HG03439 (cell line): ENCODE data around the gene H1-8.

Source experiments
- ATAC-seq: cut with Tn5 transposase; IDR thresholded peaks from one replicate; pipeline ENCODE4 v1.9.1; 2021; ENCODE audit warnings: mild to moderate bottlenecking, moderate library complexity; ENCODE audit not compliant: unreplicated experiment

Gene H1-8

DNA sequence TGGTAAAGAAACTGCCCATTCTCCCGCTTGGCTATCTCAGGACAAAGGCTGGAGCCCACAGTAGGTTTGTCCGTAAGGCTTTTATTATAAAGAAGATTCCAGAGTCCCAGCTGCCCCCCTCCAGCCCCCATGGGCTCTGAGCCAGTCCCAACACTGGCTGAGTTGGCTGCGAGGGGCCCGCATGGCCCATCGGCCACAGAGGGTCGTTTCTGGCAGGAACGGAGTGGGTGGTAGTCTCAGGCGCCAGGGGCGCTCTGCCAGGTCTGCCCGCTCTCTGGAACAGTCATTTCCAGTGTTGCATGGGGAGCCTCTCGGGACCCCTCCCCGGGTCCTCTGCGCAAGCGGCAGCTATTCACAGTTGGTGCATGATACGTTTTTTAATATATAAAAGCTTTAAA, 12.2 kb downstream of the H1-8 start:
- no peak for ATAC-seq

DNA sequence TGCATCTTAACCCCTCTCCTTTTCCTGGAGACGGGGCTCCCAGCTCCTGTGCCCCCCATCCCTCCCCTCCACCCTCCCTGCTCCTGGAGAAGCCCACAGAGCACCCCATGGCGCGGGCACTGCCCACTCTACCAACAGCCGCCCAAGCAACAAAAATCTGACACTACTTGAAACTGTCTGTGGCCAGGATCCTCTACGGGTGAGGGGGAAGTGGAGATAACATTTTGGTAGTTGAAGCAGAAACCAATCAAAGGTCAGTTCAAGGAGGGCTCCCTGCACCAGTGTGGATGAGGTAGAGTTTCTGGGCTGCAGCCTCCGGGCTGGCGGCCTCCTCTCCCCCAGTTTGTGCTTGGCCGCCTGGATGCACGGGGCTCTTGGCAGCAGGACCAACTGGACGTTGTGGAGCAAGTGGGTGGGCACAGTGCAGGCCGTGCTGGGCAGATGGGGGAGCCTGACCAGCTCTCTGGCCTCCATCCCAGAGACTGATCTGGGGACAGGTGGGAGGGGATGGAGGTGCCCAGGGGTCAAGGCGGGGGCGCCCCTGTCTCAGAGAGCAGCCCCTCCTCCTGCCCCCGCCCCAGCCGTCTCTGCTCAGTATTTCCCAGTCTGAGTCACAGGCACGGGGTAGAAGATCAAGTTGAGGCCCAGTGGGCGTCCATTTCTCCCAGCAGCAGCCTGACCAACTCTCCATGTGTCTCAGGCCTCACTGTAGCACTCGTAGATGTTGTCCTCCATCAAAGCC, 12.8 kb downstream of the H1-8 start:
- ATAC-seq, result no peak

DNA sequence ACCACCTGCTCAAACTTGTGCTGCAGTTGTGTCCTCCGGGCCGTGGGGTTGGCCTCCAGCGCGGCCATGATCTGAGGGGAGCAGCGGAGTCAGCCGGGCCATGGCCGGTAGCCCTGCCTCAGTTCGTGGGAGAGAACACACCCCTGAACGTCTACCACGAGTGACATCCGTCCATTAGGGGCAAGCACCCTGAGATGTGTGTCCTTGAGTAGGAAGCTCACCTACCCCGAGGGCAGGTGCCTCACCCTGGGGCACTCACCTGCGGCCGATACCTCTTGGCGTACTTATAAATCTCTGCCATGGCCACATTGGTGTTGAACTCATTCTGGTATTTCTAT, 13.4 kb downstream of the H1-8 start:
- ATAC-seq, result no peak

DNA sequence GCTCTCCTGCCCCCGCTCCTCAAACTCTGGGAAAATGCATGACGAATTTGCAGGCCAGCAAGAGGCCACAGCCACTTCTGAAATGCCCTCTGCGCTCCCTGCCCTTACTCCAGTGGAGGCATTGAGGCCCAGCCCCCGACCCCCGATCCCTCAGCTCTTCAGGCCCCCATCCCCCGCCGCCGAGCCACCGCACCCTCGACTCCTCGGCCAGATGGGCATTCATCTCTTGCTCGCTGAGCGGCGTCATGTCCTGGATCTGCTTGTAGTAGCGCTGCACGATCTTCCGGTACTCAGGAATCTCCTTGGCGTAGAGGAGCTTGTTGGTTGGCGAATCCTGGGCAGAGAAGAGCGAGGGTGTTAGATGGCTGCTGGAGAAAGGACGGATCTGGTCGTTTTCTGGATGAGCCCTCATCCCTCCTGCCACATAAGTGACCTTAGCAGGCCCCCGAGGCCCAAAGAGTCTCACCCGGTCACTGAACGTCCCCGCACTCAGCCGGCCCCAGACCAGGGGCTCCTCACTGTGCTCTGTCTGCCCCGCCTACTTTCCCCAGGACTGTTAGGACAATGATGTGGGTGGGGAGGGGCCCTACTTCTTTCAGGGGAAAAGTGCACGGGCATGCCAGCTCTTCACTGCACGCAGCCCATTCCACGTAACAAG, 14.0 kb downstream of the H1-8 start:
- no peak for ATAC-seq

DNA sequence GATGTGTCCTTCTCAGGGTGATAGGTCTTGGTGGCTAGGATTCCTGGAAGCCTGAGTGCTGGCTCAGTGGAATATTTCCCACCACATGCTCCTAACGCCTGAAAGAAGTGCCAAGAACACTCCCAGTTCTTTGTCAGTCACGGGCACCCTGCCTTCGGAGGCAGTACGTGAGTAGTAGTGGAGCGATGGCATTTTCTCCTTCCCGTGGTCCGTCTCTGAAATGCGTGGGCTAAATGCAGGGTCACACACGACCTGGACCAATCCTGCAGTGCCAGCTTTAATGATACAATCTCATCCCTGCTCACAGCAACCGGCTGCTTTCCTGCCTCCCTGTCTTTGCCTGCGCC, 14.5 kb downstream of the H1-8 start:
- no peak for ATAC-seq

DNA sequence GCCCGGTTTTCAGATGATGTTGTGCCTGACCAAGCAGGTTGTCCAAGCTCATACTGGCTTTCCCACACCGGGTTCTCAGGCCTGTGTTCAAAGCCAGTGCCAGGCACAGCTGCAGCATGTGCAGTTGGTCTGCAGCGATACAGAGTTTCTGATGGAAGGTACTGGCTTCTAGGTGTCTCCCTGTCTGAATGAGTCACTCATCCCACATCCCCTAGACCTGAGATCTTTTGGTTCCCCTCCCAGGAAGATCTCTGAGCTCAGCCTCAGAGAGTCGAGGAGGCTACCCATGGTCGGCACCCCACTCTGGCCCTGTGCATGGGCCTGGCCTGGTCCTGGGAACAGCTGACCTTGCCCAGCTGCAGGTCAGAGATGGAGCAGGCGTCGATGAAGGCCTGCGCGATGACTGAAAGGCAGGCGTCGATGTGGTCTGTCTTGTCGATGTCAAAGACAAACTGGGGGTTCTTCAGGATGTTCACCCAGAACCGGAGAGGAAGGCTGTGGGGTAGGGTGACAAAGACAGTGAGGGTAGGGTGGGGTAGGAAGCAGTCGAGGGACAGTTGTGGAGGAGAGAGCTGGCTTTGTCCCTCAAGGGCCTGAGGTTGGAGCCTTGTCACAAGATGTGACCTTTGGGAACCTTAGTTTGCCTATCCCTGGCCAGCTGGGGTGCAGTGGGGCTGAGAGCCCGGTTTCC, 15.3 kb downstream of the H1-8 start:
- no peak for ATAC-seq

DNA sequence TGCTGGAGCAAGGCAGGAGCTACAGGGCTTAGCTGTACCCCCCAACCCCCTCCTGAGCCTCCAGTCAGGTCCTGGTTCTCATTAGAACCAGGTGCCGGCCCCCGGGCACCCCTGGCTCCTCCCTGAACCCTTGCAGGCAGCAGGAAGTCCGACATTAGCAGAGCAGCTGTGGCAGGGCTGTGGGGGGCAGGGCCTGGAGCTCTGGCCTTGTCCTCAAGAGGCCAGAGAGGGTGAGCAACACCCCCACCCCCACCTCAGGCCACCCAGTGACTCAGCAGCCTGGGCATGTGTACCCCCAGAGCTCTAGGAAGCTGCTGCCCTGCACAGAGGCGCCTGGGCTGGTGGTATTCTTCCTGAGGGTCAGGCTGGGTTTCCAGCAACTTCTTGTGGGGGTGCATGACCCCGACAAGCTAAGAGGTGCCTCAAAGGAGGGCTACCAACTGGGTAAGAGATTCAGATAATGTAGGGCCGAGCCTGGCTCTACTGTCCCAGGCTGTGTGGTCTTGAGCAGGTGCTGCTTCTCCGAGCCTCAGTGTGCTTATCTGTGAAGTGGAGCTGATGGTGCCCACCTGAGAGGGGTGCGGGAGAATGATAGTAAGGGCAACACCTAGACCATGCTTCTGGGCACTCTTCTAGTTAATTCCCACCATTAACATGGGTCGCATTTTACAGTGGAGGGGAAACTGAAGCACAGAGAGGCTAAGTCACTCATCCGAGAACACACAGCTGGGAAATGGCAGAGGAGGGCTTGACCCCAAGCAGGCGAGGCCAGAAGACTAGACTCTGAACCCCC, 16.0 kb downstream of the H1-8 start:
- no peak for ATAC-seq

DNA sequence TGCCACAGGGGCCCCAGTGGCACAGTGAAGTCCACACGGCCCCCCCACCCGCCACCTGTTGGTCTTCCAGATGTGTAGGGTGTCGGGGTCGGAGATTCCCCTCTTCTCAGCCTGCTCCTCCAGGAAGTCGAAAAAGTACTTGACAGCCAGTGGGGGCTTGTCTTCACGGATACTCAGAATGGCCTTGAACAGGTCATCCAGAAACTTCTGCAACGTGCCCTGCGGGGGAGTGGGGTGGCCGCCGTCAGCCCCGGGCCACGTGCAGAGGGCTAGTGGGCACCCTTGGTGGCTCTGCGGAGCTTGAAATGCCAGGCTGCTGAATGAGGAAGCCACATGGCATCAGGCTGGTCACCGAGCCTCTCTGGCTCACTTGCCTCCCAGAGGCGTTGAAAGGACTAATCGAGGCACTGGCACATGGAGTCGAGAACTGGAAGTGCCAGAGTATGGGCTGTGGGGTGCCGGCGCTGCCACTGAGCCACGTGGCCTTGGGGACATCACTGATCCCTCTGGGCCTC, 16.6 kb downstream of the H1-8 start:
- no peak for ATAC-seq

DNA sequence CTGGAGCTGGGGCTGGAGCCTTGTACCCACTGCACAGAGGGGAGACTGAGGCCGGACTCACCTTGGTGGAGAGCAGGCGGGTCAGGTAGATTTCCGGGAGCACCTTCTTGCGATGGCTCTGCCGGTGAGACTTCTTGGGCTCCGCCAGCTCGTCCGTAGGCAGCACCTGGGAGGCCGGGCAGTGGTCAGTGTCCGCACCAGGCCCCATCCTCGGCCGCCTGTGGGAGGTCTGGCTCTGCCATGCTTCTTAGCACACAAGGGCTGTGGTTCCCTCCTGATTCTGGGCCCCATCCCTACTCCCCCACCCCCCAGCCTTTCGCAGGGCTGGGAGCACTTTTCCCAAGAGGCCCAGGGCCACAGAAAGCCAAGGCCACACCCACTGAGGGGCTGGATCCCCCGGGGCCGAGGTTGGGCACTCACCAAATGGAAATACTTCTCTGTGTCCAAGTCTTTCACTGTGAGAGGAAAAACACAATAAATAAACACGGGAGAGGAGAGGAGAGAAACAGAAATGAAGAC, 17.4 kb downstream of the H1-8 start:
- no peak for ATAC-seq

DNA sequence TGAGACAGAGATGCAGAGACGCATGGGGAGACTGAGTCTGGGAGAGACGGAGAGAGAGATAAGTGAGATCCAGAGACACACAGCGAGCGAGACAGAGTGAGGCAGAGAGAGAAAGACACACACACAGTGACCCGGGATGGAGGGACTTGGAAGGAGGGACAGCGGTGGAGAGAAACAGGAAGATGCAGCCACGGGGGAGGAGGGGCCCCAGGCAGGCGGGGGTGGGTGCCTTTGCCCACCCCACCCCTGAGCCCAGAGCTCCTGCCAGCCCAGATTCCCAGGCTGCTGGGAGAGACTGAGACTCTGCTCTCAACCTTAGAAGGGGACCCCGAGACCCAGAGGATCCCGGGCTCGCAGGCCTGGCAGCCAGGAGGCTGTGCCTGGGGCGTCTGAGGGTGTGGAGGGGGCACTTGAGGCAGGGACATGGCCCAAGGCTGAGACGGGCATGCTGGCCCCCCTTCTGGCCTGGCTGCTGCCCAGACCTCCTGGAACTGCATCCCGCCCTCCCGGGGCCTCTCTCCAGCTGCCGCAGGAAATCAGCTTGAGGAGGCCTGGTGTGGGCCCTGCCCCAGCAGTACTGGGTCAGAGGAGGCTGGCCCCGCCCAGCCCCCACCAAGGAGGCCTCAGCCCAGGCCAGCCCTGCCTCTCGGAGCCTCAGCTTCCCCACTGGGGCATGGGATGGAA, 18.1 kb downstream of the H1-8 start:
- no peak for ATAC-seq

DNA sequence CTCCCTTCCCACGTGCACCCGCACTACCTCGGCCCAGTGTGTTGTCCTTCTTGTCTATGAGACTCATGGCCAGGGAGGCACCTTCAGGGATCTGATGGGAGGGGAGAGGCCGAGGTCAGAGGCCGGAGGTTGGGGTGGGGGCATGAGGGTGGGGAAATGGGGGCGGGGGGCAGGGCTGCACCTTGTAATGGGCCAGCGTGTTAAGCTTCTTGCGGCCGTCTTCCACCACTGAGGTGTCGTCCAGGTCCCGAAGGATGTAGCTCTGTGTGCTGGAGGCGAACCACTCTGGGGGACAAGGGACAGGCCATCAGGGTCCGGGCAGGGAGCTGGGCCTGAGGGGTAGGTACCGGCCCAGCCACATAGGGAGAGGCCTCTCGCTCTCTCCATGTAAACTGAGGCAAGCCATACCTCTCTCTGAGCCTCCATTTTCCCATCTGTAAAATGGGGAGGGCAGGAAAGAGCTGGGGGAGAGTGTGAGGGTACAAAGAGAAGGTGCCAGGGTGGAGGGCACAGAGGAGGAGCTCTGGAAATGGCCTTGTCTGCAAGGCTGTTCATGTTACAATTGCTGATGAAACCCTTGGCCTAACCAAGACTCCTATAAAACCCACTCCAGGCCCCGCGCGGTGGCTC, 18.8 kb downstream of the H1-8 start:
- no peak for ATAC-seq

DNA sequence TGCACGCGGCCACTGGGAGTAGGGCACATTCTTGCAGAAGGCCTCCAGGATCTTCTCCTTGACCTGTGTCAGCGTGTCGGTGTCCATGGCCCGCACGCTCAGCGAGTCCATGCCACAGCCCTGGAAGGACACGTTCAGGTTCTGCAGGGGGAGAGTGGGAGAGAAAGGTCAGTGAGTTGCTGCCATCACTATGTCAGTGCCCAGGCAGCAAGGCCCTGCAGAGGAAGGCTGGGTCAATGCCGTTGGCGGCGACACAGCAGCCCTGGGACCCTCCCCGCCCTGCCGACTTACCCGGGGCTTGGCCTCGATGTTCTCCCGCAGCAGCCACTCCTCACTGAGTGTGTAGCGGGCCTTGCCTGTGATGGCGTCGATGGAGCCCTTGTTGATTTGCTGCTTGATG, 19.8 kb downstream of the H1-8 start:
- ATAC-seq, result no peak

DNA sequence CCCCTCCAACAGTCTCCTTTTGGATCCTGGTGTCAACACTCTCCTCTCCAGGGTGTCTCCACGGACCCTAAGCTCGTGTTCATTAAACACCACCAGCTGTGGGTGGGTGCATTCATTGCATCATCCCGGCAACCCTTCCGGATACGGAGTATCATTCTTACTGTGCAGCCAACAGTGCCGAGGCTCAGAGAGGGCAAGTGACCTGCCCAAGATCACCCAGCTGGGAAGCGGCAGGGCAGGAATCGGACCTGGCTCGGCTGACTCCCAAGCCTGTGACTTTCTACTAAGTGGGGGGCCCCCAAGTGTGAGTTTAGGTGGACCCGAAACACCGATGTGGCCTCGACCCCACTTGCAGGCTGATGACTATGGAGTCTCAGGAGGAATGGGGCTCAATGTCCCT, 20.4 kb downstream of the H1-8 start:
- ATAC-seq, result no peak

DNA sequence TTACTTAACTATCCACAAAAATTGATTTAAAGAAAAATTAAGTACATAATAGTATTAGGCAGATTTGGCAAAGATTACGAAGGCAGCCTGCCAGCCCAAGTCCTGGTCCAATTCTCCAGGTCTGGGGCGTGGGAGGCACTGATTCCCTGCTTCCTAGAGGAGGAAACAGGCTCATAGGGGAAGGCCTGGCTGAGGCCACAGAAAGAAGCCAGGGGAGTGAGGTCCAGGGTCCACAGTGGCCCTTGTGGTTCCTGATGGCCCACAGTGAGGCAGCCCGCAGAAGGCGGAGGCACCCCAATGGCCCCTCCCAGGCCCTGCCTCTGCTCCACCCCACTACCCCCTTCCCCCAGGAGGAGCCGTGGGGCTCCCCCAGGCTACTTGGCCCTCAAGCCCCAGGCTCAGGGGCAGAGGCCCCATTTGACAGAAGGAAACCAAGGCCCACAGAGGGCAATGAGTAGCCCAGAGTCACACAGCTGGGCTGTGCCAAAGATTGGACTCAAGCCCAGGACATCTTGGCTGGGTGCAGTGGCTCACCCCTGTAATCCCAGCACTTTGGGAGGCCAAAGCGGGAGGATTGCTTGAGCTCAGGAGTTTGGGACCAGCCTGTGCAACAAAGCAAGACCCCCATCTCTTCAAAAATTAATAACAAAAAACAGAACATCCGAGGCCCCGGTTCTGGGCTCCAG, 21.0 kb downstream of the H1-8 start:
- ATAC-seq, result no peak

DNA sequence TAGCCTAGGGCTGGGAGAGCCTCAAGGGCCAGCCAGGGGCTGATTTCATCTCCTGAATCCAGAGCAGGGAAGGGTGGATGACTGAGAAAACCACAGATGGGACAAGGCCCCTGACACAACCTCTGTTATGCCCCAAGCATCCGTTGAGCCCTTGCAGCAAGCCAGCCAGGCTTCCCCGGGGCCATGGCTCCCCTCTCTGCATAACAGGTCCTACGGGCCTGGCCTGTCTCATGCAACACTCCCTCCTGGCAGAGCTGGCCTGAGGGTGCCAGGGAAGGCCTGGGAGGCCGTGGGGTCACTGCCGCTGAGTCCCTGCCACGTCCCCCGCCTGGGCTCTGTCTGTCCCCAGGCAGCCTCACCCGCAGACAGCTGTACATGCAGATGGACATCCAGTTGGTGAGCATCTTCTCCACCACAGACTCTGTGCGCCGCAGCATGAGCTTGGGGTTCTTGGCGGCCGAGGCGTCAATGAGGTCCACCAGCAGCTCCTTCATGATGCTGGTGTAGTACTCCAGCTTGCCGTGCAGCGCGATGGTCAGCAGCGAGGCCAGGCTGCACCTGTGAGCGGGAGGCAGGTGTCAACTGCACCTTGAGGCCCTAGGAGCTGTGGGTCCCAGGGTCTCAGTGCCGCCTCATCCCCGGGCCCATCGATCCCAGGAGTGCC, 22.1 kb downstream of the H1-8 start:
- ATAC-seq, result no peak

DNA sequence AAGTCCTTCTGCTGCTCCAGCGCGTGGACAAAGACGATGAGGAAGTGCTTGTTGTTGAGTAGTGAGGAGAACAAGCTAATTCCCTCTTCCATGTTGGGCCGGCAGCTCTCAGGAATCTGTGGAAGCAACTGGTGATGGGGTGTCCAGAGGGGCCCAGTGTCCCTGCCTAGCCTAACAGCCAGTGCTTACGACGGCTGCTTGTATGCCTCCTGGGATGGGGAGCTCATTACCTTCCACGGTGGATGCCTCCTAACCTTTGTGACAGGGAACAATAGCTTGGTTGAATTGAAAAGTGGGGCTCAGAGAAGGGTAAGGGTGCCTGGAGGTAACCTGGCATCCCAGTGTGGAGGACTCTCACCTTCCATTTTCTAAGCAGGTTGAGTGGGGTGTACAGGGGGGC, 22.9 kb downstream of the H1-8 start:
- no peak for ATAC-seq

DNA sequence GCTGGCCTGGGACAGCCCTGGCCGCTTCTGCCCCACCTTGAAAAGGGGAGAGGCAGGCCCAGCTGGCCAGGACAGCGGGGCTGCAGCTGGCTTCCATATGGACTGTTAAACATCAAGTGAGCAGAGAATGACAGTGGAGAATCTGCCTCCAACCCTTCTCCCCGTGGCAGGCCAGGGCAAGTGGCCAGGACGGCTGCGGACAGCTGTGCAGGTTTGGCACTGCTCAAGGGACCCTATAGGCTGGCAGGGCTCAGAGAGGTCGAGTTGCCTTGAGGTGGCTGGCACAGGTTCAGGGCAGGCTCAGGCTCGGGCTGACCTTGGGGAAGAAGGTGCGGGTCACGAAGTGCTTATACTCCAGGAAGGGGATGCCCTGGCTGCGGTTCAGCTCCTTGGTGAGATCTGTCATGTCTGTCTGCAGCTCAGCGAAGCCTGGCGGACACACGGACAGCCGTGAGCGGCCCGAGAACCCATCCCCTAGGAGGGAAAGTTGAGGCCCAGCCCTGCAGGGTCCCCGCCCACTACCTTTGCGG, 24.3 kb downstream of the H1-8 start:
- ATAC-seq, result no peak

DNA sequence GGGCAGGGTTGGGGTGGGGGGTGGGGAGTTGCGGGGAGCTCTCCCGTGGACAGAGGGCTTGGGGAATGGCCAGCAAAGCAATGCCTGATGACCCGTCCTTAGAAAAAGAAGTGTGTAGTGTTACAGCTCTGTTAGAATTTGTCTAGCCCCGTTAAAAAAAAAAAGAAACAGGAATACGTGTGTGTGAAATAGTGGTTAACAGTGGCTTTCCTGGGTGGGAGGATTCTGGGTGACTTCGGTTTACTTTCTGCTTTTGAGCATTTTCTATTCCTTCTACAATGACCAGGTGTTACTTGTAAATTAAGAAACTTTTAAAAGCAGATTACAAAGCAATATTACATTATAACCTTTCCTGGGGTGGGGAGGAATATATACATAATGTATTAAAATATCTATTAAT, 25.0 kb downstream of the H1-8 start:
- ATAC-seq, result no peak

DNA sequence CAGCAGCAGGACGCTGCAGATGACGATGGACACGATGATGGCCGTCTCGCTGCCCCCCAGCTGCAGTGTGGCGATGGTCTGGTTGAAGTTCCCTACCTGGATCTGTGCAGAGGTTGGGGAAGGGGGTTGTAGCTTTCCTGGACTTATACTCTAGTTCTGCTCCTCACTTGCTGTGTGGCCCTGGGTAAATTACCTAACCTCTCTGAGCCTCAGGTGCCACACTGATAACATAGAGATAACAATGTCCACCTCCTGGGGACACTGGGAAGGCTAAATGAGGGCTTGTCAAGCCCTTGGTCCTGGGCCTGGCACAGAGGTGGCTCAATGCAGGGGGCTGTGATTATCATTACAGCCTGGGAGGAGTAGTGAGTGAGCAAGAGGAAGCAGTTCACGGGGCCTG, 26.9 kb downstream of the H1-8 start:
- no peak for ATAC-seq
